HepG2 (cell line): Measurements from ENCODE around the gene GADD45G. TPM values are rescaled to one million over a fixed set of nuclear protein-coding genes. Genes with fewer than 3 reads are reported as not detected.

Experiments used
- CHD4 ChIP-seq: fragments of 200-600 bp; sonication (generic); IDR thresholded peaks from 2 replicates; pipeline ENCODE4 v1.7.0; 2017; ENCODE audit warnings: mild to moderate bottlenecking, low read length, borderline replicate concordance
- ZNF841 ChIP-seq: sonication (generic); formaldehyde crosslinking; IDR thresholded peaks from 2 replicates; pipeline ENCODE4 v1.8.1; 2023; ENCODE audit warnings: missing genetic modification reagents, borderline replicate concordance
- polyA plus RNA-seq, 8 experiments: library from polyadenylated mRNA; depleted of rRNA in 3 of 8; stranded (reverse) in 7 of 8; unstranded in 1 of 8; fragments of >200 nt; fragmentation: Illumina TruSeq in 4 of 8; extraction: Trizol in 4 of 8; gene quantifications; 2 replicates each; pipeline versions ENCODE4 v1.2.1 to v1.2.3, GENCODE V29; 2011 to 2016; ENCODE audit warnings: low read depth in 4 of 8, missing spikeins in 1 of 8, mixed read lengths in 1 of 8; ENCODE audit not compliant: insufficient read depth in 1 of 8
- total RNA-seq, 5 experiments: library from RNA; depleted of rRNA; stranded (reverse); fragments of >200 nt; fragmentation: Illumina TruSeq; extraction: Trizol; gene quantifications; 2 replicates each; pipeline ENCODE4 v1.2.3, GENCODE V29; 2016; ENCODE audit warnings: low read depth in 1 of 5

Gene GADD45G
- total and polyA plus RNA-seq, 2 of the 13 experiments (the other 11 are each of a cell fraction or from before 2014, with no cell fraction given), result not detected

- TF ChIP-seq CHD4 (no peak), ZNF841 (CRISPR knock-in tag) (no peak)
Observed at GRCh38 chr9:89655056-89655989, 50.5 kb downstream of the GADD45G start (continued).

Other genes with a start within 250 kb of the GADD45G start
- 0.07 and 0.13 TPM in 2 replicates for gene SEMA4D, start 106.9 kb upstream of the GADD45G start, total RNA-seq (2016; rRNA removed; fragmentation: Illumina TruSeq; extraction: Trizol)
- 0.16 and 0.17 TPM in 2 replicates for gene SEMA4D, start 106.9 kb upstream of the GADD45G start, polyA plus RNA-seq (2011; rRNA removed)